Body of pancreas (tissue), 4 donors: ENCODE measurements around the gene TCF7L1. TPM values are rescaled to one million over a fixed set of nuclear protein-coding genes. Genes with fewer than 3 reads are reported as not detected.
"Not testable (repeated sequence)": the region's sequence is repeated elsewhere in the genome, so short reads cannot be mapped to it uniquely, and the experiment has no call there.

Experiments
- ATAC-seq: fragments of 150-250 bp; one replicate; pipeline ENCODE4 v1.9.1; 2016
- DNase-seq, 4 donors: peaks; one replicate each; pipeline ENCODE4 v3.0.0-alpha.2; 2019
- H3K27ac ChIP-seq, 4 donors: fragments of 200-600 bp; sonication (generic); 1 replicate in 3 of 4; 2 replicates in 1 of 4; pipeline versions ENCODE4 v1.5.1 to v1.6.1; 2016 to 2019; ENCODE audit warnings: mild to moderate bottlenecking in 1 of 4, mixed read lengths in 1 of 4, moderate library complexity in 1 of 4
- H3K27me3 ChIP-seq, 2 donors: fragments of 200-600 bp; sonication (generic); one replicate each; pipeline ENCODE4 v1.6.0; 2016; ENCODE audit warnings: mild to moderate bottlenecking in 1 of 2
- H3K36me3 ChIP-seq, 2 donors: fragments of 200-600 bp; sonication (generic); replicated peaks in 1 of 2; 2 replicates each; pipeline ENCODE4 v1.5.1; 2016; ENCODE audit warnings: low read depth in 2 of 2; ENCODE audit not compliant: insufficient read depth in 1 of 2
- H3K4me1 ChIP-seq: fragments of 200-600 bp; sonication (generic); one replicate; pipeline ENCODE4 v1.6.0; 2016
- H3K4me3 ChIP-seq, 2 donors: fragments of 200-600 bp; sonication (generic); 1 replicate in 1 of 2; 2 replicates in 1 of 2; pipeline ENCODE4 v1.5.1; 2016 to 2019
- H3K9me3 ChIP-seq, 3 donors: fragments of 200-600 bp; sonication (generic); 1 replicate in 2 of 3; 2 replicates in 1 of 3; pipeline ENCODE4 v1.5.1; 2016
- POLR2A ChIP-seq, 3 donors: fragments of 450-650 bp; IDR thresholded peaks; one replicate each; pipeline ENCODE4 v1.6.1; 2016; ENCODE audit warnings: antibody characterized with exemption in 3 of 3, mild to moderate bottlenecking in 2 of 3
- WGBS, 2 donors: methylation state at CpG; one replicate each; pipeline ENCODE4 v1.1.5; 2017; 5-methylcytosine and 5-hydroxymethylcytosine counted together
- intact Hi-C: fragments of 100-400 bp; cut with DNase I; formaldehyde crosslinking; loops from one replicate; pipeline ENCODE4 v1.15.1; 2023
- total RNA-seq, 2 donors: library from RNA; depleted of rRNA; stranded (reverse); fragments of >200 nt; gene quantifications; one replicate each; pipeline ENCODE4 v1.1.0, GENCODE V29; 2016
- TF ChIP-seq, protein P1 (sequence below), 7 experiments: fragments of 450-650 bp in 4 of 7; fragments of 200-600 bp in 3 of 7; sonication (generic) in 3 of 7; IDR thresholded peaks; one replicate each; pipeline ENCODE4 v1.5.1; 2016 to 2019; ENCODE audit warnings: antibody characterized with exemption in 7 of 7

Gene TCF7L1
- total RNA-seq, 2 donors from 2014 or later: 2.1 to 4.3 TPM

DNA sequence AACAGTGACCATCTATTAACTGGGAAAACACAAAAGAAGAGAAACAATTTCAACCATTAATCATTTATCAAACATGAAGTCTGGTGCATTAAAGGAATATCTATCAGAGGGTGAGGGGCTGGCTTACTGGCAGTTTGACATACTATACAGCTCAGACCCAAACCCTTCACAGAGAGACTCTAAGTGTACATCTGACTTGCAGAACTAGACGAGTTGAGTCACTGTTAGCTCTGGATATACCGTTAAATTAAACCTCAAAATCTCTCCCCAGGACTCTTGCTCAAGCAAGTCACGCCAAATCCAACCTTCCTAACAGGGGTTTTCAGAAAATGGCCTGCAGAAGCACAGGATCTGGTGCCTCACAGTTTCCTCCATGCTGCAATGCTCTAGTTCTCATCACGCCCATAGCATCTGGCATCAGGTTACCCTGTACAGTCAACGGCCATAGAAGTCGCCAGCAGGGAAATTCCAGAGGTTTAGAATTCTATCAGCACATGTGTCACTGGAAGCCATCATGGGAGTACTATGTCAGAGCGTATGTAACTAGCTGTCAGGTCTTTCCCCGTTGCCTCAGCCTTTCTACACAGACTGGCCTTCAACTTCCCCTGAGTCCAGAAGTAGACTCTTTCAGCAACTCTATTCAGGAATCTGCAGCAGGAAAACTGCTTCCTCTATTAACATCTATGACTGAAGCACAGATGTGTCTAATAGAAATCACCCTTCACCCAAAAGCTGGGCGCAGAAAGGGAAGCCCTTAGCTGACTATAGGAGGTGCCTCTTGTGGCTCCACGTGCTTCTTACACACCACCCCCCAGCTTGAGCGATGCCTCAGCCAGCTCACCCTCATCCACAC, 185.3 kb downstream of the TCF7L1 start:
- H3K9me3 ChIP-seq: no peaks in the 10 kb centered on the region
- intact Hi-C loops: no loop called here
- H3K4me3 ChIP-seq: no peak overlapping the region
- peaks cover 11% of the 10 kb centered on the region for H3K4me1 ChIP-seq
- peaks cover 0 to 15% of the 10 kb centered on the region in 2 donors for H3K36me3 ChIP-seq
- TF ChIP-seq, protein P1, sequence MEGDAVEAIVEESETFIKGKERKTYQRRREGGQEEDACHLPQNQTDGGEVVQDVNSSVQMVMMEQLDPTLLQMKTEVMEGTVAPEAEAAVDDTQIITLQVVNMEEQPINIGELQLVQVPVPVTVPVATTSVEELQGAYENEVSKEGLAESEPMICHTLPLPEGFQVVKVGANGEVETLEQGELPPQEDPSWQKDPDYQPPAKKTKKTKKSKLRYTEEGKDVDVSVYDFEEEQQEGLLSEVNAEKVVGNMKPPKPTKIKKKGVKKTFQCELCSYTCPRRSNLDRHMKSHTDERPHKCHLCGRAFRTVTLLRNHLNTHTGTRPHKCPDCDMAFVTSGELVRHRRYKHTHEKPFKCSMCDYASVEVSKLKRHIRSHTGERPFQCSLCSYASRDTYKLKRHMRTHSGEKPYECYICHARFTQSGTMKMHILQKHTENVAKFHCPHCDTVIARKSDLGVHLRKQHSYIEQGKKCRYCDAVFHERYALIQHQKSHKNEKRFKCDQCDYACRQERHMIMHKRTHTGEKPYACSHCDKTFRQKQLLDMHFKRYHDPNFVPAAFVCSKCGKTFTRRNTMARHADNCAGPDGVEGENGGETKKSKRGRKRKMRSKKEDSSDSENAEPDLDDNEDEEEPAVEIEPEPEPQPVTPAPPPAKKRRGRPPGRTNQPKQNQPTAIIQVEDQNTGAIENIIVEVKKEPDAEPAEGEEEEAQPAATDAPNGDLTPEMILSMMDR (IDR thresholded peaks at IDR 0.05): no peak
- TF ChIP-seq POLR2A (IDR thresholded peaks at IDR 0.05): no peak
- DNase-seq (peak in 1 of 4 donors; percentile 41), ATAC-seq (no peak)
- 76 to 86% methylated on average over 11 of the region's 11 CpGs for WGBS, 2 donors
- no peak overlapping the region for H3K27ac ChIP-seq
- H3K27me3 ChIP-seq: no peaks in the 10 kb centered on the region

DNA sequence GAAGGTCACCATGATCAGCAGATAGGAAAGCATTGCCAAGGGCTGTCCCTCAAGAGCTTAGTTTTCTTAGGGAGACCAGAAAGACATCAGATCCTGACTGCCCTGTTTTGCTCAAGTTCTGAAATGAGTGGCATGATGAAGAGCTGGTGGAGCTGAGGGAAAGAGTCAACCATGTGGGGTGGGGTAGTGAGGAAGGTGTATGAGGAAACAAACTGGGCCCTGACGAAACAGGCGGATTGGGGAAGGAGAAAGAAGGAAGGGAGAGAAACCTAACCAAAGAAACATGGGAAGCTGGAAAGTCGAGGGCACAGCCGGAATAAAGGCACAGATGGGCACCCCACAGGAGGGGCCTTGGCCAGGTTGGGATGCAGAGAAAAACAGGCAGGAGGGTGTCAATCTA, 186.6 kb downstream of the TCF7L1 start:
- no peaks in the 10 kb centered on the region for H3K9me3 ChIP-seq
- TF ChIP-seq POLR2A (IDR thresholded peaks at IDR 0.05): no peak
- TF ChIP-seq, protein P1 (IDR thresholded peaks at IDR 0.05): no peak
- ATAC-seq: no peak
- H3K27ac ChIP-seq: no peak overlapping the region
- 75 to 95% methylated on average over 4 of the region's 4 CpGs for WGBS, 2 donors
- intact Hi-C loops: no loop called here
- peaks cover 25% of the 10 kb centered on the region for H3K4me1 ChIP-seq
- H3K4me3 ChIP-seq: no peak overlapping the region
- DNase-seq: no peak
- no peaks in the 10 kb centered on the region for H3K27me3 ChIP-seq
- peaks cover 0 to 17% of the 10 kb centered on the region in 2 donors for H3K36me3 ChIP-seq

DNA sequence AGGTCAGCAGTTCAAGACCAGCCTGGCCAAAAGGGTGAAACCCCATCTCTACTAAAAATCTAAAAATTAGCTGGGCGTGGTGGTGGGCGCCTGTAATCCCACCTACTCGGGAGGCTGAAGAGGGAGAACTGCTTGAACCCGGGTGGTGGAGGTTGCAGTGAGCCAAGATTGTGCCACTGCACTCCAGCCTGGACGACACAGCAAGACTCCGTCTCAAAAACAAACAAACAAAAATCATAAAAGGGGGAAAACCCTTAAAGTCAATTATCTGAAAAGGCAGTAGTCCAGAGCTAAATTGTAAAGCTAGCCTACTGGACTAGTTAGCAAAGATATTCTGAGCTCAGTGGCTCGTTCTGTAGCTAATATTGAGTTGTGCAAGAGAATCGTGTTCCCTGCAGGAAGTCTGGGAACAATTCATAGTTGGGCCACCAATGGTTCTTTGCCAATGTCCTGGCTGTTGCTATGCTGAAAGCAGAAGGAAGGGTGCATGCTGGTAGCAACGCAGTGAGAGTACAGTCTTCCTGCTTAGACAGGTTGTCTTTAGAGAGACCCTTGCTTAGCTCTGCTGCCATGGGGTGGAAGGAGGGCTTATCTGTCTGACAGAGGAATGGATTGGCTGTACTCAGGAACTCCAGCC, 190.3 kb downstream of the TCF7L1 start:
- Histone ChIP-seq H3K4me3 (no peak overlapping the region), H3K27me3 (no peaks in the 10 kb centered on the region), H3K9me3 (no peaks in the 10 kb centered on the region), H3K4me1 (peaks cover 50% of the 10 kb centered on the region), H3K27ac (peak overlapping the region in 1 of 4 donors; percentile 93), H3K36me3 (peaks cover 0 to 12% of the 10 kb centered on the region in 2 donors)
- intact Hi-C loops: no loop called here
- no peak for DNase-seq
- WGBS, 2 donors: 67 to 72% methylated on average over 8 to 9 of the region's 9 CpGs
- no peak for ATAC-seq
- TF ChIP-seq, protein P1 (IDR thresholded peaks at IDR 0.05): no peak
- no peak for TF ChIP-seq POLR2A (IDR thresholded peaks at IDR 0.05)

DNA sequence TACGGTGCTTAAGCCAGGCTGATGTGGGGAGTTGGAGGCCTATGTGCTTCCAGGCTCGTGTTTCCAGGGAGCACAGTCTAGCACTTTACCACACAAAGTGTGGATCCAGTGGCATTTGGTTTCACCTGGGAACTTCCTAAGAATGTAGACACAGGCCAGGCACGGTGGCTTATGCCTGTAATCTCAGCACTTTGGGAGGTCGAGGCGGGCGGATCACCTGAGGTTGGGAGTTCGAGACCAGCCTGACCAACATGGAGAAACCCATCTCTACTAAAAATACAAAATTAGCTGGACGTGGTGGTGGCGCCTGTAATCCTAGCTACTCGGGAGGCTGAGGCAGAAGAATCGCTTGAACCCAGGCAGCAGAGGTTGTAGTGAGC, 190.8 kb downstream of the TCF7L1 start:
- H3K9me3 ChIP-seq, H3K4me3 ChIP-seq, H3K27me3 ChIP-seq, intact Hi-C loops, ATAC-seq, DNase-seq: not testable (repeated sequence)
- H3K36me3 ChIP-seq: peaks cover 0 to 12% of the 10 kb centered on the region in 2 donors
- WGBS, 2 donors: 89 to 98% methylated on average over 5 to 11 of the region's 11 CpGs
- H3K27ac ChIP-seq: peak overlapping the region in 3 of 4 donors; percentile 59 to 98 (median 93)
- H3K4me1 ChIP-seq: peaks cover 50% of the 10 kb centered on the region

DNA sequence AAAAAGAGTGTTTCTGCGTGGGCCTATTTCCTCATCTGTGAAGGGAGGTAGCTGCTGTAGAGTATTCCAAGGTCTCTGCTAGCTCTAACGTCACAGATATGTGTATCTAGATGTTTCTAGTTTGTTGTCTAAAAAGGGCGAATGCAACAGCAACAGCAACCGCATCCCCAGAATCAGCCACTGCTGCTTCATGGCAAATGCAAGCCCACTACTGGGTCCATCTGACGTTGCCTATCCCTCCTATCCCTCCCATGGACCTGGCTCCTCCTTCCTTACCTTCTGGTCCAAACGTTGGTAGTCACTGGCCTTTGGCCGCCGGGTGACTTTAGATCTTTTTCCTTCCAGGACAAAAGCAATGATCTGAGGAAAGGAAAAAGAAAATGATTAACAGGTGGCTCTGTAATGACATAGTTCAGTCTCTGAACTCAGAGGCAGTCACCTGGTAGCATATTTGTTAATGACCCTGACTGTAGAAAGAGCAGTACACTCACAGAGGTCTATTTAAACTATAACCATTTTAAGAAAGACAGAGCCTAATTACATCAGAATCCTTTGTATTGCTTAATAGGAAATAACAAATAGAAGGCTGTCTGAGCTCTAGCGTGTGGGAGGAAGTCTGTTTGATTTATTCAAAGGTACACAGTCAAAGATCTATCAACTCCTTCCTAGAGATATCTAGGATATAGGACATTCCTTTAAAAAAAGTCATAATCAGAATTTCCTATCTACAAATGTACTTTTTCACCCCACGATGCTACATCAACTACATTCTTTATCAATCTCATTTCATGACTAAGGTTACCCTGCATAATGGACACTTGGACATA, 191.7 kb downstream of the TCF7L1 start:
- TF ChIP-seq, protein P1 (IDR thresholded peaks at IDR 0.05): no peak
- TF ChIP-seq POLR2A (IDR thresholded peaks at IDR 0.05): no peak
- DNase-seq: peak in 2 of 4 donors; percentile 40 to 47
- Histone ChIP-seq H3K4me3 (no peak overlapping the region), H3K4me1 (peaks cover 50% of the 10 kb centered on the region), H3K27me3 (no peaks in the 10 kb centered on the region), H3K27ac (peak overlapping the region; percentile 18 to 98 (median 76)), H3K36me3 (peaks cover 0 to 10% of the 10 kb centered on the region in 2 donors), H3K9me3 (no peaks in the 10 kb centered on the region)
- peak; percentile 43 for ATAC-seq
- intact Hi-C loops: no loop called here
- WGBS, 2 donors: 13 to 15% methylated on average over 8 to 10 of the region's 10 CpGs
